IPS-18c (cell line): Measurements from ENCODE around the gene DPY30.
"Not testable (repeated sequence)": the region's sequence is repeated elsewhere in the genome, so short reads cannot be mapped to it uniquely, and the experiment has no call there.

Experiments used
- H3K4me3 ChIP-seq: 2 replicates; pipeline ENCODE4 v1.7.0; 2013; ENCODE audit warnings: low read depth, mild to moderate bottlenecking, low read length, moderate library complexity; ENCODE audit not compliant: insufficient read depth
- H3K9me3 ChIP-seq: one replicate; pipeline ENCODE4 v1.6.1; 2013; ENCODE audit warnings: mild to moderate bottlenecking, low read length, moderate library complexity; ENCODE audit not compliant: control insufficient read depth, insufficient read depth

DPY30 gene

DNA sequence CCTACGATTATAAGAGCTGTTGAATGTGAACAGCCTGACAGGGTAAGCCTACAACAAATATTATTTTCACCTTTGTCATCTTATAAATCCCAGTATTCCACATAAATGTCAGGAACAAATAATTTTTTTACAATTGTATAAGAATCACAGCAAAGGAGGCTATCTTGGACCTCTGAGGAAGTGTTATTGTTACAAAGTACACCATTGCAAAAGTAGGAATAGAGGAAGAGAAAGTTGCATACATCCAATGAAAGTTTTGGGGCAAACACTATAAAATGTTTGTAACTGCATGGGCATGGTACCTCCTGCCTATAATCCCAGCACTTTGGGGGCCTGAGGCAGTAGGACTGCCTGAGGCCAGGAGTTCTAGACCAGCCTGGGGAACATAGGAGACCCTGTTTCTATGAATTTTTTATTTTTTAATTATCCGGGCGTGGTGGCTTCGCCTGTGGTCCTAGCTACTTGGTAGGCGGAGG lies 28.1 kb downstream of the DPY30 start:
- Histone ChIP-seq H3K9me3 (no peaks in the 10 kb centered on the region), H3K4me3 (peak overlapping the region; percentile 55; the same call in 1 of the 2 replicates)

DNA sequence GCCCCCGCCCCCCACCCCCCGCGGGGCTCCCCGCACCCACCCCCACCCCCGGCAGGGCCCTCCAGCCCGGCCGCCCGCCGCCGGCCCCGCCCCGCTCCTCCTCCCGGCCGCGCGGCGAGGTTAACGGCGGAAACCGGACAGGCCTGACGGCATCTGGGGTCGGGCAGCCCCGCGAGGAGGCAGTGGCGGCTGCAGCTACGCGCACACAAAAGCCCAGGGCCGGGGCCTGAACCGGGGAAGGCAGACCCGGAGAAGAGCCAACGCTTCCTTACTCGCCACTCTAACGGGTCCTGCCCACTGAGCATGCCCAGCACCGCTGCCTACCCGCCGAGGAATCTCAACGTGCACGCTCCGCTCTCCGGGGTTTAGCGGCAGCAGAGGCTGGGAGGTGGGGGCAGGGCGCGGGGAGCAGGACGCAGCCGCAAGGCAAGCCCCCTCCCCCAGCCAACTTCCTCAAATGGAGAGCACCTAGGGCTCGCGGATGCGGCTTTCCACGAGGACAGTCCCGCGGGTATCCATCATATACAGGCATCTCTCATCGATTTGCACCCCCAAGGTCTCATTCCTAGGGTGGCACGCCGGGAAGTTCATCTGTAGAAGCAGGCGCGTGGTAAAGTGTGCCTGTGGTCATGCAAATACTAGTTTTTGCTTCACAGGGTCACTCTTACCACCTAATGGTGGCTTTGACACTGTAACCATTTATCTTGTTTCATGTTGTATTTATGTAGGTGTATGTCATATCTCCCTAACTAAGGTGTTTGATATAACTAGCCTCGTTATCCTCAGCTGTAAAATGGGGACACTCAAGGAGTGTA lies 28.7 kb downstream of the DPY30 start, which contains the start of gene MEMO1:
Gene MEMO1 (minus strand): TSS at position 339 of the 815 bp plus-strand sequence. CDS start 761 bp downstream, outside the sequence.
- no peaks in the 10 kb centered on the region for H3K9me3 ChIP-seq

DNA sequence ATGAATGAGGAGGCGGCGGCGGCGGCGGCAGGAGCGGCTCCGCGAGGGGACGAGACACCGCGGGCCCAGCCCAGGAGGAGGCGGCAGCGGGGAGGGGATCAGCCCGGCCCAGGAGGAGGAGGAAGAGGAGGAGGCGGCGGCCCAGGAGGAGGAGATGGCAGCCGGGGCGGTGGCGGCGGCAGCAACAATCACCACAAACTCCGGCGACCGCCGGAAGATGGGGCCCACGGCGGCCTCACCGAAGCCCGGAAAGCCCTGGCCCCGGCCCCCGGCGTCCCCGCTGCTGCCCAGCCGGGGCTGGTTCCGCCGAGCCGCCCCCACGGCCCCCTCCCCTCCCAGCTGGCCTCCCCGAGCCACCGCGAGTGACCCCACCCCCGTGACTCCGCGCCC lies 29.3 kb downstream of the DPY30 start:
- not testable (repeated sequence) for H3K4me3 ChIP-seq

More for the DNA sequence above, 28.7 kb downstream of the DPY30 start, which contains the start of gene MEMO1:
- peak within 1 kb of the TSS; percentile 80 for H3K4me3 ChIP-seq

DNA sequence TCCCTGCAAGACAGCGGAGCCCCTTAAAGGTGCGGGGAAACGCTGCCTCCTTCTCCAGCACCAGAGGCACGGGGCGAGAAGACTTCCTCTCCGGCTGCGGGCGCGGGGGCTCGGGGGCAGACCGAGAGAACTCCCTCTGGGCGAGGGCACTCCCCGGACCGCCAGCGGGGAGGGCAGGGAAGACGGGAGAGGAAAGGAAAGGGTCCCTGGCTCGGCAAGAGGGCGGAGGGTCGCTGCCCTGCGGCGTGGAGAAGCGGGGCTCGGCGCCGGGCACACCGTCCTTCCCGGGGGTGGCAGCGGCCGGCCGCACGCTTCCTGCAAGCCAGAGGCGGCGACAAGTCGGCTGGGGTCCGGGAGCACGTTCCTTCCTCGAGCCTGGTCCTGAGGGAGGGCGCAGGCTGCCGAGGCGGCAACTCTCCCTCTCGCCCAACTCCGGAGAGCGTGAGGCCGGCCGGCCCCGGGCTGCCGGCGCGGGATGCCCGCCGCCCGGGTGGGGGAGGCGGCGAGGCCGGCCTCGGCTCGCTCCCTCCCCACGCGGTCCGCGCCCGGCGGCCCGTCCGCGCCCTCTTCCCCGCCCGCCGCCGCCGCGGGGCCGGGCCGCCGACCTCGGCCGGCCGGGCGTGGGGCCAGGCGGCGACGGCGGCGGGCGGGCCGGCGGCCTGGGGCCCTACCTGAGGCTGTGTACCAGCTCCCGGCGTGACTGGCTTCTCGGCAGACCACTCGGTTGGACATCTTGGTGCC lies 29.9 kb downstream of the DPY30 start:
- H3K9me3 ChIP-seq: no peaks in the 10 kb centered on the region
- peak overlapping the region; percentile 80 for H3K4me3 ChIP-seq

More for the DNA sequence above, 29.3 kb downstream of the DPY30 start:
- H3K9me3 ChIP-seq: not testable (repeated sequence)

DNA sequence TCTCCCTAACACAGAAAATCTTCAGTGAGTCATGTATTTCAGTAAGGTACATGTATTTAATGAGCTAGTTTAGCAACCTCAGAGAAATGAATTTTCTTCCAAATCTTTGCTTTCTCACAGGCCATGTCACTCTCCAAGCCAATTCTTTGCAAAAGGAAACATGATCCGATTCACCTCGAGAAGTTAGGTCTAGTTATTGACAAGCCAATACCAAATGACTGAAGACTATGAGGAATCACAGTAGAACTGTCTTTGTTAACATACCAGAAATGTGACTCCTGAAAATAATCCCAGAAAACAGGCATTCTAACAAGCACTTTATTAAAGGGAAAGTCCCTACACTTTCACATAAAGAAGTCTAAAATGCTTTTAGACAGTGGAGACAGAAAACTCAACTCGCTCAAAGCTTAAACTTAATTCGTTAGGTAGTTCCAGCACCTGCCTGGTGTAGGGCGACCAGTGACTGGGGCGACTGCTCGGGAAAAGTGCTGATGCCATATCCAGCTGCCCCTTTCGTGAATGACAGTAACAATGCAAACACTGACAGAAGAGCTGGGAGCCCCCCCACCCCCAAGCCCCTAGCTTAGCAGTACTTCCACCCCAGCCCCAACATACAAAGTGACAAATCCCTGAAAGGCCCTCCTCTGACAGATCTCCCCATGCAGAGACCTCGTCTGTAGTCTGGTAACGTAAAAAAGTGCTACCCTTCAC lies 30.6 kb downstream of the DPY30 start:
- peak overlapping the region; percentile 80 for H3K4me3 ChIP-seq

DNA sequence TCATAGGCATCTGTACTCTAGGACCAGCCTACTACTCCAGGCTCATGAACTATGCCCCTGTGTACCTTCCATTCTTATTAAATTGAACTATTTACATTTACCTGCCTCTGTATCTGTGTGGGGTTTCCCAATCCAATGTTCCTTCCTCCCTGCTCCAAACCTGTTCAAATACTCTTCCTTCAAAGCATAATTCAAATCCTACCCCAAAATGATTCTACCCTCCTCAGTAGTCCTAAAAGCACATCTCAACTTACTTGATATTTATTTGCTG lies 32.5 kb downstream of the DPY30 start:
- H3K4me3 ChIP-seq: no peak overlapping the region
- no peaks in the 10 kb centered on the region for H3K9me3 ChIP-seq

More for the DNA sequence above, 30.6 kb downstream of the DPY30 start:
- H3K9me3 ChIP-seq: no peaks in the 10 kb centered on the region

DNA sequence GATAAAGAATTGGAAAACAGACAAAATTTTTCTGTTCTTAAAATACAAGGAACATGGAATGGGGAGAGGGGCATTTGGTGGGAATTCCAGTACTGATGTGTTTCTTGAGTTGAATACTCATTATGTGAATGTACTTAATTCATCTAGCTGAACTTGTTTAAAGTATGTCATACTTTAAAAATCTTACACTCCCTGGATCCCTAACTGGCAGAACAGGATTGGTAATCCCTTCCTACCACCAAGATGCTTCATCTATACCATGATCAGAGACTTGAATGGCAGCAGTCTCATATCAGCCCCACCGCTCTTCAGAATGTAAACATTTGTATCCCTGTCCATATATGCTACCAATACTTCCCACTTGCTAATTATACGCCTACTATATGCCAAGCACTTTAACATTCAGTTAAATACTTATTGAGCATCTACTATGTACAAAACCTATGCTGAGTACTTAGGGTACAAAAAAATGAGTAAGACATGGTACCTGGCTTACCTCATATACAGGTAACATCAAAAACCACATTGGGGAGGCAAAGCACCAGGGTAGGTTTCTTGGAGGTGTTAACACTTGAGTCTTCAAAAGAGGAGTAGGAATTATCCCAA lies 34.1 kb downstream of the DPY30 start:
- Histone ChIP-seq H3K9me3 (no peaks in the 10 kb centered on the region), H3K4me3 (no peak overlapping the region)

DNA sequence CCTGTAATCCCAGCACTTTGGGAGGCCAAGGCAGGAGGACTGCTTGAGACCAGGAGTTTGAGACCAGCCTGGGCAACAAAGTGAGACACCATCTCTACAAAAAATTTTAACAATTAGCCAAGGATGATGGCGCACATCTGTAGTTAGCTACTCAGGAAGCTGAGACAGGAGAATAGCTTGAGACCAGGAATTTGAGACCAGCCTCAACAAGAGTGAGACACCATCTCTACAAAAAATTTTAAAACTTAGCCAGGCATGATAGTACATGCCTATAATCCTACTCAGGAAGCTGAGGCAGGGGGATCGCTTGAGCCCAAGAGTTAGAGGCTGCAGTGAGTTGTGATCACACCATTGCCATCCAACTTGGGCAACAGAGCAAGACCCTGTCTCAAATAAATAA lies 35.8 kb downstream of the DPY30 start:
- Histone ChIP-seq H3K9me3 (no peaks in the 10 kb centered on the region), H3K4me3 (no peak overlapping the region)

DNA sequence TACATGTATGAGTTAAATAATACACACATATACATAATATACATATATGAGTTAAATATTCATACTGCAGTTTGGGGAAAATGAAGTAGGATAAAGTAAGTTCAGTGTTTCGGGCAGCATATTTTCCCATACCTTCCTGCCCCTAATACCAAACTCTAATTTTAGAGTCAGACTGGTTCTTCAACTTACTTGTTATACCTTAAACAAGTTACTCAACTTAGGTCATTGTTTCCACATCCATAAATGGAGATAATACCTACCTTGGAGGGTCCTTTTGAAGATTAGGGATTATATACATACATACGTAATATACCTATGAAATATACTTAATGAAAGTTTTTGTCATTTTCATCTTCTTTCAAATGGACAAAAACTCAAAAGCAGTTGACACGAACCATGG lies 37.2 kb downstream of the DPY30 start:
- H3K4me3 ChIP-seq: no peak overlapping the region

DNA sequence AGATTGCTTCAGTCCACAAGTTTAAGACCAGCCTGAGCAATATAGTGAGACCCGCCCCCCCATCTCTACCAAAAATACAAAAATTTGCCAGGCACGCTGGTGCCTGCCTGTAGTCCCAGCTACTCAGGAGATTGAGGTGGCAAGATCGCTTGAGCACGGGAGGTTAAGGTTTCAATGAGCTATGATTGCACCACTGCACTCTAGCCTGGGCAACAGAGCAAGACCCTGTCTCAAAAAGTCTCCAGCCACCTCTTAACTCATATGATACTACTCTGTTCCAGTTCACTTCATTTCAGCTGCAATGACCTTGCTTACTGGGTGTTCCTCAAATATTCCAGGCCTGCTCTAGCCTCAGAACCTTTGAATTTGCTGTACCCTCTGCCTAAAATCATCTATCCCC lies 40.2 kb downstream of the DPY30 start:
- Histone ChIP-seq H3K9me3 (no peaks in the 10 kb centered on the region), H3K4me3 (no peak overlapping the region)

More for the DNA sequence above, 37.2 kb downstream of the DPY30 start:
- H3K9me3 ChIP-seq: no peaks in the 10 kb centered on the region

DNA sequence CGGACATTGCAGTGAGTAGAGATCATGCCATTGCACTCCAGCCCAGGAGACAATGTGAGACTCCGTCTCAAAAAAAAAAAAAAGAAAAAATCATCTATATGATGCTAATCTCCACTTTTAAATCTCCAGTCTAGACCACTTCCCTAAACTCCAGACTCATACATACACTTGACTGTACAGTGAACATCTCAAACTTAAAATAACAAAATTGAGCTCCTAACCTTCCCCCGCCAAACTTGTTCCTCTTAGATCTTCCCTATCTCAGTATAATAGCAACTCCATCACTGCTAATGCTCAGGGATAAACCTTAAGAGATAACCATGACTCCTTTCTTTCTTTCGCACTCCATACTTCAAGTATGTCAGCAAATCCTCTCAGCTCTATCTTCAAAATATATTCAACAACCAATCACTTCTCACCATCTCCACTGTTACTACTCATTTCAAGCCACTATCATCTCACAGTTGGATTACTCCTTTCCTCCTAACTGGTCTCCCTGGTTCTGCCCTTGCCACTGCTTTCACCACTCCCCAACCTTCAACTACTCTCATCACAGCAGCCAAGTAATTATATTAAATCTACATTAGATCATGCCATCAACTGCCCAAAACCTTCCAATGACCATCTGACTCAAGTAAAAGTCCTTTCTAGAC lies 40.7 kb downstream of the DPY30 start:
- Histone ChIP-seq H3K4me3 (no peak overlapping the region), H3K9me3 (no peaks in the 10 kb centered on the region)

DNA sequence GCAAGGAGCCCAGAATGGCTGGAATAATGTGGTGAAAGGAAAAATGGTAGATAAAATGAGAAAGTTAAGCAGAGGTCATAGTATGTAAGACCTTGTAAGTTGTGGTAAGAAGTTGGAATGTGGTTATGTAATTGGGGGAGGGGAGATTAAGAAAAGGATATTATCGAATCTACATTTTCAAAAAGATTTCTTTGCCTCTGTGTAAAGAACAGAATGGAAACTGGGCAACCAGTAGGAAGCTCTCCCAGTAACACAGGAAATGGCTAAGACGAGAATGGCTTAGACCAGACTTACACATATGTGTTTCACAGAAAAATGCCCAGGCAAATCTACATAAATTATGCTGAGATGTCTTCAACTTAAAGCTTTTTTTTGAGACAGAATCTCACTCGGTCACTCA lies 42.0 kb downstream of the DPY30 start:
- no peaks in the 10 kb centered on the region for H3K9me3 ChIP-seq
- no peak overlapping the region for H3K4me3 ChIP-seq

DNA sequence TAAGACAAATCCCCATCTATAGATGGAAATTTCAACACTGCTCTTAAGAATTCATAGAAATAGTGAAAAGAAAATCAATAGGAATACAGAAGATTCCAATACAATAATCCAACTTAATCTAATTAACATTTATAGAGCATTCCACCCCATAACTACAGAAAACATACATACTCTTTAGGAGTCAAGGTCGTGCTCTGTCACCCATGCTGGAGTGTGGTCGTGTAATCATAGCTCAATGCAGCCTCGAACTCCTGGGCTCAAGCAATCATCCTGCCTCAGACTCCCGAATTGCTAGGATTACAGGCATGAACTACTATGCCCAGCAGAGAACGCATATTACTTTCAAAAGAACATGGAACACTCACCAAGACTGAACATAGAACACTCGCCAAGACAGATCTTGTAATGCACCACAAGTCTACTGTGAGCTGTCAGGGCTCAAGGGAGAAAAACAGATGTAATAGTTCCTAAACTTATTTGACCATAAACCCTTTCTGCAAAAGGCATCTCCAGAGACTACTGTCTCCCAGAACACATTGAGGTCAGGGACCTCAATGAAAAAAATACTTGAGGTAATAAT lies 42.9 kb downstream of the DPY30 start:
- Histone ChIP-seq H3K4me3 (no peak overlapping the region), H3K9me3 (no peaks in the 10 kb centered on the region)

DNA sequence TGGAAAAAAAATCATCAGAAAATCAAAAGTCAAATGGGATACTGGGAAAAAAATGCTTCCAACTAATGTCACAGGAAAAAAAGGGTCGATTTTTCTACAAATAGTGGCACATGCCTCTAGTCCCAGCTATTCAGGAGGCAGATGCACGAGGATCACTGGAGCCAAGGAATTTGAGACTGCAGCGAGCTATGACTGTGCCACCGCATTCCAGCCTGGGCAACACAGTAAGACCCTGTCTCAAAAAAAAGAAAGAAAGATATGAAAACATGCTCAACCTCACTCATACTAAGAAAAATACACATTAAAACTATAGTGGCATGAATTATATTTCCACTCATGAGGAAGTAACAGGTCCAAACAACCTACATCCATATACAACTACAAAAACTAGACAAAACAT lies 46.7 kb downstream of the DPY30 start:
- H3K4me3 ChIP-seq: no peak overlapping the region
- H3K9me3 ChIP-seq: no peaks in the 10 kb centered on the region

DNA sequence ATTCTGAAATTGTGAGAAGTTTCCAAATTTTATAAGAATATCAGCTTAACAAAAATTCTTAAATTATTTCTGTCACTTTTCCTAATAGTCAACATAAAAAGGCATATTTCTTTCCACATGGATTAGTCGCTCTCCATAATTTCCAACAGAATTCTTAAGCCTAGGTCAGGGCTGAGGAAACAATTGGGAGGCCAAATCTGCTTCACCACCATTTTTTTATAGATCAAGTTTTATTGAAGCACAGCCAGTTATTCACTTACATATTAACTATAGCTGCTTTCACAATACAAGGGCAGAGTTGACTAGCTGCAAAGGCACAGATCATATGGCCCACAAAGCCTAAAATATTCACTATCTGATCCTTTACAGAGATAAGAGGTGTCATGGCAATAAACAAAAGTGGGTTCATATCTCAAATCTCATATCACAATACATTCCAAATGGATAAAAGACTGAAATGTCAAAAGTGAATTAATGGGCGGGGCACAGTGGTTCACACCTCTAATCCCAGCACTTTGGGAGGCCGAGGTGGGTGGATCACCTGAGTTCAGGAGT lies 47.5 kb downstream of the DPY30 start:
- Histone ChIP-seq H3K4me3 (no peak overlapping the region), H3K9me3 (no peaks in the 10 kb centered on the region)

DNA sequence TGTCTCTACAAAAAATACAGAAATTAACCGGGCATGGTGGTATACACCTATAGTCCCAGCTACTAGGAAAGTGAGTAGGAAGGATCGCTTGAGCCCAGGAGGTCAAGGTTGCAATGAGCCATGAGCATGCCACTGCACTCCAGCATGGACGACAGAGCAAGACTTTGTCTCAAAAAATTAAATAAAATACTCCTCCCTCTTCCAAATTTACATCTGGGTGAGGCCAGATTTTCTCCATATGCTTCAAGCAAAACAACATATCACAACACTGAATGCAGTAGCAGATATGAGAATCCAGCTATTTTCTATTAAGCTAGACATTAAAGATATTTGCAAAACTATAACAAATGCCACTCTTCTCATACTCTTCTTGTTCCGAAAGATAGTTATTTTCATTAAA lies 49.7 kb downstream of the DPY30 start:
- H3K9me3 ChIP-seq: no peaks in the 10 kb centered on the region
- H3K4me3 ChIP-seq: no peak overlapping the region
